ENCODE data around the gene LRRC75A.

- no peak for TF ChIP-seq CTCF (conservative IDR thresholded peaks at IDR 0.05 in 1 of 2, IDR thresholded peaks at IDR 0.05 in 1 of 2; ENCODE audit: low read depth in 1 of 2, low read length in 2 of 2)
- no peak for TF ChIP-seq EZH2 (IDR thresholded peaks at IDR 0.05; ENCODE audit: low read length, missing control alignments)
Measured at GRCh38 chr17:16515933-16516332, 23.9 kb upstream of the LRRC75A start.
